IPS DF 4.7 (cell line): ENCODE measurements around the gene CDK17.
"Not testable (repeated sequence)": the region's sequence is repeated elsewhere in the genome, so short reads cannot be mapped to it uniquely, and the experiment has no call there.

Experiments
- DNase-seq: peaks from one replicate; pipeline ENCODE4 v3.0.0-alpha.2; 2013; ENCODE audit warnings: low spot score; ENCODE audit errors: extremely low read depth

Gene CDK17

GRCh38 chr12:96399919-96400630 is at the start of gene CDK17:
CDK17 (minus strand) TSS chr12:96400439; CDS start chr12:96334836, 65,603 bp downstream.
- no peak for DNase-seq

GRCh38 chr12:96448300-96448699 is 48.1 kb upstream of the CDK17 start:
- no peak for DNase-seq

GRCh38 chr12:96447256-96447655 is 47.0 kb upstream of the CDK17 start:
- DNase-seq, result no peak

GRCh38 chr12:96445691-96446583 is 45.7 kb upstream of the CDK17 start:
- DNase-seq, result no peak

- no peak for DNase-seq
These were observed 44.2 kb upstream of the CDK17 start for GRCh38 chr12:96444399-96444798.

GRCh38 chr12:96442906-96443305 is 42.7 kb upstream of the CDK17 start:
- DNase-seq, result no peak

GRCh38 chr12:96441816-96442215 is 41.6 kb upstream of the CDK17 start:
- no peak for DNase-seq

GRCh38 chr12:96438330-96438729 is 38.1 kb upstream of the CDK17 start:
- no peak for DNase-seq

- DNase-seq, result no peak
These were observed 36.9 kb upstream of the CDK17 start for GRCh38 chr12:96437171-96437445.

- no peak for DNase-seq
These were observed 36.3 kb upstream of the CDK17 start for GRCh38 chr12:96436366-96437170.

- DNase-seq, result no peak
These were observed 33.9 kb upstream of the CDK17 start for GRCh38 chr12:96434107-96434506.

- not testable (repeated sequence) for DNase-seq
These were observed 32.5 kb upstream of the CDK17 start for GRCh38 chr12:96432496-96433321.

GRCh38 chr12:96431067-96431466 is 30.8 kb upstream of the CDK17 start:
- DNase-seq, result no peak

GRCh38 chr12:96427269-96427729 is 27.1 kb upstream of the CDK17 start:
- DNase-seq, result no peak

GRCh38 chr12:96425951-96426350 is 25.7 kb upstream of the CDK17 start:
- DNase-seq, result no peak

- no peak for DNase-seq
These were observed 25.1 kb upstream of the CDK17 start for GRCh38 chr12:96425321-96425720.

- no peak for DNase-seq
These were observed 24.4 kb upstream of the CDK17 start for GRCh38 chr12:96424601-96425000.

- no peak for DNase-seq
These were observed 22.0 kb upstream of the CDK17 start for GRCh38 chr12:96422192-96422591.

- no peak for DNase-seq
These were observed 20.8 kb upstream of the CDK17 start for GRCh38 chr12:96421014-96421413.

GRCh38 chr12:96420277-96420835 is 20.1 kb upstream of the CDK17 start:
- DNase-seq, result no peak
